ENCODE data around the gene CIITA. TPM values are rescaled to one million over a fixed set of nuclear protein-coding genes. Genes with fewer than 3 reads are reported as not detected.
"Not testable (repeated sequence)": the region's sequence is repeated elsewhere in the genome, so short reads cannot be mapped to it uniquely, and the experiment has no call there.

Gene CIITA
- total RNA-seq, 4 donors from 2014 or later = 14.0 to 20.1 (median 17.9) TPM

DNA sequence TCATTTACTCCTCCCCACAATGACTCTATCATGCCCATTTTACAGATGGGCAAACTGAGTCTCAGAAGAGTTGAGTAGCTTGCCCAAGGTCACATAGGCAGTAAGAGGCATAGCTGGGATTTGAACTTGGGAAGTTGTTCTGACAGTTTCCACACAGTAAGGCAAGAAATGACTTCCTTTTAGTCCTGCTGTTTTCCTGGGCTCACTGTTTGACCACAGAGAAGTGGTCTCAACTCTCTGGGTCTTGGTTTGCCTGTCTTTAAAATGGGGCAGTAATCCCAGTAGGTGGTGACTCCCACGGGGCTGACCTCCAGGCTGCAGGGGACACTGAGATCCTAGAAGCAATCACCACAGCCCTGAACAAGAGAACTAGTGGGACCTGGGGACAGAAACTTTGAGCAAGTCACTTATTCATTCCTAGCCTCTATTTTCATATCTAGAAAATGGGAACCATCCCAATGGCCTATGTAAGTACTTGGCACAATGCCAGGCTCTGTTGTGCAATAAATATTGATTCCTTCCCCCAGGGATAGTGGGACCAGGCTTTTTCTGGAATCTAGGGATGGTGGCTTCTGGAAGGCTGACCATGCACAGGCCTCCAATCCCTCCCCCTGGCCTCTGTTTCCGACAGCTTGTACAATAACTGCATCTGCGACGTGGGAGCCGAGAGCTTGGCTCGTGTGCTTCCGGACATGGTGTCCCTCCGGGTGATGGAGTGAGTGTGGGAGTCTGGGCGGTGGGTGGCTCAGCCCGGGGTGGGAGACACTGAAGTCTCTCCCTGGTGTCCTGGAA lies 44.7 kb downstream of the CIITA start:
- intact Hi-C loops (cut with DNase I; ENCODE audit: low total_unique reads) = no loop called here
- TF ChIP-seq, protein P1, sequence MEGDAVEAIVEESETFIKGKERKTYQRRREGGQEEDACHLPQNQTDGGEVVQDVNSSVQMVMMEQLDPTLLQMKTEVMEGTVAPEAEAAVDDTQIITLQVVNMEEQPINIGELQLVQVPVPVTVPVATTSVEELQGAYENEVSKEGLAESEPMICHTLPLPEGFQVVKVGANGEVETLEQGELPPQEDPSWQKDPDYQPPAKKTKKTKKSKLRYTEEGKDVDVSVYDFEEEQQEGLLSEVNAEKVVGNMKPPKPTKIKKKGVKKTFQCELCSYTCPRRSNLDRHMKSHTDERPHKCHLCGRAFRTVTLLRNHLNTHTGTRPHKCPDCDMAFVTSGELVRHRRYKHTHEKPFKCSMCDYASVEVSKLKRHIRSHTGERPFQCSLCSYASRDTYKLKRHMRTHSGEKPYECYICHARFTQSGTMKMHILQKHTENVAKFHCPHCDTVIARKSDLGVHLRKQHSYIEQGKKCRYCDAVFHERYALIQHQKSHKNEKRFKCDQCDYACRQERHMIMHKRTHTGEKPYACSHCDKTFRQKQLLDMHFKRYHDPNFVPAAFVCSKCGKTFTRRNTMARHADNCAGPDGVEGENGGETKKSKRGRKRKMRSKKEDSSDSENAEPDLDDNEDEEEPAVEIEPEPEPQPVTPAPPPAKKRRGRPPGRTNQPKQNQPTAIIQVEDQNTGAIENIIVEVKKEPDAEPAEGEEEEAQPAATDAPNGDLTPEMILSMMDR (IDR thresholded peaks at IDR 0.05) = no peak
- TF ChIP-seq POLR2A (IDR thresholded peaks at IDR 0.05) = no peak
- DNase-seq (ENCODE audit: low spot score in 2 of 2) = no peak
- 56 to 68% methylated on average over 10 of the region's 10 CpGs for WGBS, 2 donors
- H3K4me3 ChIP-seq (ENCODE audit: low read depth, poor library complexity, severe bottlenecking) = no peak overlapping the region

DNA sequence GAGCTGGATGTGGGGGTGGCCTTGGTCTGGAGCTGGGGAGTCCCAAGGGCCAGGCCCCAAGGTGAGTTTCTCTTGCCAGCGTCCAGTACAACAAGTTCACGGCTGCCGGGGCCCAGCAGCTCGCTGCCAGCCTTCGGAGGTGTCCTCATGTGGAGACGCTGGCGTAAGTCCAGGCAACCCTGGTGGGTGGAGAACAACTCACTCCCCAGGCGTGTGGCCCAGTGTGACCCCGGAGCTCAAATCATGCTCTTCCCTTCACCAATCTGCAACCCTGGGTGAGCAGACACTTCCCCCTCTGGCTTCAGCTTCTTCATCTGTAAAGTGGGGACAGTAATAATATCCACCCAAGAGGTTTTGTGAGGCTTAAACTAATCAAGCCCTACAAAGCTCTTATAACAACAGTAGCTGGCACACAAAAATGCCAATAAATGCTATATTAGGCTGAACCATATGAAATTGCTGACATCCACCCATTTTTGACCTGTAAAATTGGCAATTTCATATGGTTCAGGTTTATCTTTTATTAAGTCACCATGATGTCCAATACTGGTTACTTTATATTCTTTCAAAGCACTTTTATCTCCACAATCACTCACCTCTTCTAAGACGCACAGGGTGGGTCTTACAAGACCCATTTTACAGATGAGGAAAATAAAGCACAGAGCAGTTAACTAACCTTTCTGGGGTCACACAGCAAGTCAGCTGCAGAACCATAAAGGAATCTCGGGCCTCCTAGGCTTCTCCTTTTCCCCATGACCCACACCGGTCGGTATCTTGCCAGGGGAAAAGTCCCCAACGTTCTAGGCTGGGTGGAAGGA lies 45.5 kb downstream of the CIITA start:
- no peak overlapping the region for H3K4me3 ChIP-seq (ENCODE audit: low read depth, poor library complexity, severe bottlenecking)

DNA sequence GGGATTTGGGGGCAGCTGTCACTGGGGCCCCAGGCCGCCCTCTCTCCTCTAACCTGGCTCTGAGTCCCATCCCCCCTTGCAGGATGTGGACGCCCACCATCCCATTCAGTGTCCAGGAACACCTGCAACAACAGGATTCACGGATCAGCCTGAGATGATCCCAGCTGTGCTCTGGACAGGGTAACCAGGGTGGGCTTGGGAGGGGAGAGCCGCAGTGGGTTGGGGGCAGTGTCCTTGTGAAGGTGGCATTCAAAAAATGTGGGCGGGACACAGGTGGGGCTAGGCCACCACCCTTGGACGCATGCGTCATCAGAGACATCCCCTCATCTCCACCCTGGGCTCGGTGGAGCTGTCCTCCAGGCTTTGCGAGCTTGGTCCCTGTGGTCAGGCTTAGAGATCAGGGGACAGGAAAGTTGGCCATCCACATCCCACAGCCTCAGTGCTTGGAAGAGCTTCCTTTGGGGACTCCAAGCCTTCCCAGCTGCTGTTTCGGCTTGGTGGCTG lies 46.2 kb downstream of the CIITA start:
- no peak for DNase-seq (ENCODE audit: low spot score in 2 of 2)
- TF ChIP-seq, protein P1 (IDR thresholded peaks at IDR 0.05) = no peak
- TF ChIP-seq POLR2A (IDR thresholded peaks at IDR 0.05) = no peak
- 77 to 81% methylated on average over 10 of the region's 10 CpGs for WGBS, 2 donors
- intact Hi-C loops (cut with DNase I; ENCODE audit: low total_unique reads) = no loop called here
- no peak overlapping the region for H3K4me3 ChIP-seq (ENCODE audit: low read depth, poor library complexity, severe bottlenecking)

More for the DNA sequence above, 45.5 kb downstream of the CIITA start:
- no peak for TF ChIP-seq POLR2A (IDR thresholded peaks at IDR 0.05)
- TF ChIP-seq, protein P1 (IDR thresholded peaks at IDR 0.05) = no peak
- DNase-seq (ENCODE audit: low spot score in 2 of 2) = no peak
- 58 to 78% methylated on average over 12 to 14 of the region's 14 CpGs for WGBS, 2 donors
- intact Hi-C loops (cut with DNase I; ENCODE audit: low total_unique reads) = no loop called here

DNA sequence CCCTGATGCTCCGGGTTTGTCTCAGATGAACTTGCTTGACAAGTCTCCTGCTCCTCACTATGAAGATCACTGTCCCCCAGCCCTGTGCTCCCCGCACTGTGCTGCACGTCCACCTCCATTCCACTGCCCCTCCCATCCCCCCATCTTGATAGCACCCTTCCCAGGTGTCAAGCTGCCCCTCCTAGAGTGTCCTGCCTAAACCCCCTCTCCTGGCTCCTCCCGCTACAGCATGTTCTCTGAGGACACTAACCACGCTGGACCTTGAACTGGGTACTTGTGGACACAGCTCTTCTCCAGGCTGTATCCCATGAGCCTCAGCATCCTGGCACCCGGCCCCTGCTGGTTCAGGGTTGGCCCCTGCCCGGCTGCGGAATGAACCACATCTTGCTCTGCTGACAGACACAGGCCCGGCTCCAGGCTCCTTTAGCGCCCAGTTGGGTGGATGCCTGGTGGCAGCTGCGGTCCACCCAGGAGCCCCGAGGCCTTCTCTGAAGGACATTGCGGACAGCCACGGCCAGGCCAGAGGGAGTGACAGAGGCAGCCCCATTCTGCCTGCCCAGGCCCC lies 46.7 kb downstream of the CIITA start:
- intact Hi-C loops (cut with DNase I; ENCODE audit: low total_unique reads) = no loop called here
- TF ChIP-seq, protein P1 (IDR thresholded peaks at IDR 0.05) = no peak
- no peak for TF ChIP-seq POLR2A (IDR thresholded peaks at IDR 0.05)
- 44 to 65% methylated on average over 11 to 14 of the region's 14 CpGs for WGBS, 2 donors
- DNase-seq (ENCODE audit: low spot score in 2 of 2) = no peak
- no peak overlapping the region for H3K4me3 ChIP-seq (ENCODE audit: low read depth, poor library complexity, severe bottlenecking)

DNA sequence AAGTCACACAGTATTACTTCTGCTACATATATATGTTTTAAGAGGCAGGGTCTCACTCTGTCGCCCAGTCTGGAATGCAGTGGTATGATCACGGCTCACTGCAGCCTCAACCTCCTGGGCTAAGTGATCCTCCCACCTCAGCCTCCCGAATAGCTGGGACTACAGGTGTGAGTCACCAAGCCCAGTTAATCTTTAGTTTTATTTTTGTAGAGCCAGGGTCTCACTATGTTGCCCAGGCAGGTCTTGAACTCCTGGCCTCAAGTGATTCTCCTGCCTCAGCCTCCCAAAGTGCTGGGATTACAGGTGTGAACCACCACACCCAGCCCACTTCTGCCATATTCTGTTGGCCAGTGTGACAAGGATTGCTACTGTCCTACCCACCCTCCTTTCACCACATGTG lies 48.3 kb downstream of the CIITA start:
- WGBS, 2 donors = 96% methylated on average over 3 of the region's 3 CpGs
- intact Hi-C loops (cut with DNase I; ENCODE audit: low total_unique reads) = not testable (repeated sequence)

DNA sequence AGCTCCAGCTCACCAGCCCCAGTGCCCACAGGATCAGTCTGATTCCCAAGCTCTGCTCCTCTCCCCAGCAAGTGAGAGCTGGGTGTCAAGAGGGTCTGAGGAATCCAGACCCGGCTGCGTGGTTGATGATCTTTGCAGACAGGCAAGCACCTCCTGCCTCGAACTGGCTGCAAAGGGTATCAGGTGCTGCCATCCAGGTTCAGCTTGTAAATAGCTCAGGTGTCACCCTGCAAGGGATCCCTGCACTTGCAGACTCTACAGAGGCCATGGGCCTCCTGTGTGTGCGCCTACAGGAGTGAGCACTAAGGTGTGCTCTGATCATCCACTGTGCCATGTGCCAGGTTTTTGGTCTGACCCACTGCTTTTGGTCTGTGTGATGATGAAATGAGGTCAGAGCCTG lies 49.1 kb downstream of the CIITA start:
- intact Hi-C loops (cut with DNase I; ENCODE audit: low total_unique reads) = no loop called here
- no peak overlapping the region for H3K4me3 ChIP-seq (ENCODE audit: low read depth, poor library complexity, severe bottlenecking)
- no peak for DNase-seq (ENCODE audit: low spot score in 2 of 2)
- TF ChIP-seq, protein P1 (IDR thresholded peaks at IDR 0.05) = no peak
- TF ChIP-seq POLR2A (IDR thresholded peaks at IDR 0.05) = no peak
- 82 to 100% methylated on average over 4 of the region's 4 CpGs for WGBS, 2 donors

More for the DNA sequence above, 48.3 kb downstream of the CIITA start:
- DNase-seq (ENCODE audit: low spot score in 2 of 2); H3K4me3 ChIP-seq (ENCODE audit: low read depth, poor library complexity, severe bottlenecking): not testable (repeated sequence)

All from lower leg skin (tissue), 4 donors.